ENCODE data around the gene CELF4. TPM values are rescaled to one million over a fixed set of nuclear protein-coding genes. Genes with fewer than 3 reads are reported as not detected.

Gene CELF4
- total RNA-seq, 6 donors from 2014 or later = 0.15 to 1.4 (median 0.81) TPM; not detected in 1

GRCh38 chr18:37607281-37607680 is 41.7 kb upstream of the CELF4 start:
- TF ChIP-seq POLR2AphosphoS5 (IDR thresholded peaks at IDR 0.05) = no peak
- no peak for TF ChIP-seq POLR2A (IDR thresholded peaks at IDR 0.05)
- no peak for TF ChIP-seq EP300 (IDR thresholded peaks at IDR 0.05)
- TF ChIP-seq CTCF (IDR thresholded peaks at IDR 0.05) = no peak
- no peak for DNase-seq
- H3K27me3 ChIP-seq = no peaks in the 10 kb centered on the region
- H3K4me3 ChIP-seq = no peak overlapping the region
- H3K9me3 ChIP-seq = no peaks in the 10 kb centered on the region
- no peaks in the 10 kb centered on the region for H3K4me1 ChIP-seq
- ATAC-seq (ENCODE audit: low FRiP score in 2 of 2) = no peak
- no peak overlapping the region for H3K27ac ChIP-seq
- no peaks in the 10 kb centered on the region for H3K36me3 ChIP-seq
- 88 to 91% methylated on average over 11 of the region's 11 CpGs for WGBS, 2 donors

GRCh38 chr18:37604032-37604431 is 38.4 kb upstream of the CELF4 start:
- no peak for TF ChIP-seq EP300 (IDR thresholded peaks at IDR 0.05)
- no peak for TF ChIP-seq POLR2AphosphoS5 (IDR thresholded peaks at IDR 0.05)
- no peak for TF ChIP-seq POLR2A (IDR thresholded peaks at IDR 0.05)
- no peak for TF ChIP-seq CTCF (IDR thresholded peaks at IDR 0.05)
- no peaks in the 10 kb centered on the region for H3K36me3 ChIP-seq
- H3K27me3 ChIP-seq = no peaks in the 10 kb centered on the region
- no peak overlapping the region for H3K4me3 ChIP-seq
- H3K9me3 ChIP-seq = no peaks in the 10 kb centered on the region
- H3K27ac ChIP-seq = no peak overlapping the region
- ATAC-seq (ENCODE audit: low FRiP score in 2 of 2) = no peak
- no peak for DNase-seq
- 66 to 71% methylated on average over 4 of the region's 4 CpGs for WGBS, 2 donors
- no peaks in the 10 kb centered on the region for H3K4me1 ChIP-seq

GRCh38 chr18:37598966-37599896 is 33.6 kb upstream of the CELF4 start:
- TF ChIP-seq EP300 (IDR thresholded peaks at IDR 0.05) = no peak
- TF ChIP-seq POLR2AphosphoS5 (IDR thresholded peaks at IDR 0.05) = no peak
- Histone ChIP-seq H3K27me3 (no peaks in the 10 kb centered on the region), H3K27ac (no peak overlapping the region), H3K9me3 (no peaks in the 10 kb centered on the region), H3K36me3 (no peaks in the 10 kb centered on the region), H3K4me3 (no peak overlapping the region), H3K4me1 (no peaks in the 10 kb centered on the region)
- no peak for ATAC-seq (ENCODE audit: low FRiP score in 2 of 2)
- no peak for DNase-seq
- 66 to 75% methylated on average over 18 to 19 of the region's 19 CpGs for WGBS, 2 donors

- no peak overlapping the region for H3K27ac ChIP-seq
- H3K4me3 ChIP-seq = no peak overlapping the region
- TF ChIP-seq CTCF (IDR thresholded peaks at IDR 0.05) = no peak
- TF ChIP-seq POLR2AphosphoS5 (IDR thresholded peaks at IDR 0.05) = no peak
- TF ChIP-seq POLR2A (IDR thresholded peaks at IDR 0.05) = no peak
- TF ChIP-seq EP300 (IDR thresholded peaks at IDR 0.05) = no peak
- 94% methylated on average over 5 of the region's 5 CpGs for WGBS, 2 donors
- no peaks in the 10 kb centered on the region for H3K36me3 ChIP-seq
- ATAC-seq (ENCODE audit: low FRiP score in 2 of 2) (no peak), DNase-seq (no peak)
- no peaks in the 10 kb centered on the region for H3K9me3 ChIP-seq
- H3K4me1 ChIP-seq = no peaks in the 10 kb centered on the region
- H3K27me3 ChIP-seq = no peaks in the 10 kb centered on the region
Measured at GRCh38 chr18:37598396-37598795, 32.8 kb upstream of the CELF4 start.

GRCh38 chr18:37590346-37590745 is 24.7 kb upstream of the CELF4 start:
- TF ChIP-seq POLR2AphosphoS5 (IDR thresholded peaks at IDR 0.05) = no peak
- TF ChIP-seq CTCF (IDR thresholded peaks at IDR 0.05) = no peak
- TF ChIP-seq POLR2A (IDR thresholded peaks at IDR 0.05) = no peak
- TF ChIP-seq EP300 (IDR thresholded peaks at IDR 0.05) = no peak
- no peaks in the 10 kb centered on the region for H3K27me3 ChIP-seq
- WGBS, 2 donors = 71 to 100% methylated on average over 1 of the region's 1 CpG
- DNase-seq (no peak), ATAC-seq (ENCODE audit: low FRiP score in 2 of 2) (no peak)
- no peaks in the 10 kb centered on the region for H3K36me3 ChIP-seq
- H3K9me3 ChIP-seq = peaks cover 0 to 7% (median 2%) of the 10 kb centered on the region in 4 donors
- no peaks in the 10 kb centered on the region for H3K4me1 ChIP-seq
- H3K4me3 ChIP-seq = no peak overlapping the region
- H3K27ac ChIP-seq = no peak overlapping the region

Data from upper lobe of left lung (tissue), 6 donors.